ENCODE measurements around the gene KIF20A. TPM values are rescaled to one million over a fixed set of nuclear protein-coding genes. Genes with fewer than 3 reads are reported as not detected.
"Not testable (repeated sequence)": the region's sequence is repeated elsewhere in the genome, so short reads cannot be mapped to it uniquely, and the experiment has no call there.

The KIF20A gene
- total RNA-seq, 1 donor from 2014 or later, result 21.2 TPM

- ATAC-seq, result no peak
These were observed 9.7 kb downstream of the KIF20A start for GRCh38 chr5:138188626-138189025.

GRCh38 chr5:138192826-138193225 is 13.9 kb downstream of the KIF20A start:
- ATAC-seq, result no peak

- ATAC-seq, result not testable (repeated sequence)
These were observed 14.9 kb downstream of the KIF20A start for GRCh38 chr5:138193859-138194258.

- ATAC-seq, result no peak
These were observed 32.1 kb downstream of the KIF20A start for GRCh38 chr5:138210985-138211384.

- peak; percentile 54 for ATAC-seq
These were observed 33.9 kb downstream of the KIF20A start for GRCh38 chr5:138212828-138213160.

GRCh38 chr5:138213161-138214029 is 34.5 kb downstream of the KIF20A start, which contains the start of gene CDC23:
CDC23 (minus strand) TSS chr5:138213323; CDS start chr5:138213312, 11 bp downstream.
- peak; percentile 98 for ATAC-seq

GRCh38 chr5:138216799-138217198 is 37.9 kb downstream of the KIF20A start:
- ATAC-seq, result no peak

- no peak for ATAC-seq
These were observed 44.6 kb downstream of the KIF20A start for GRCh38 chr5:138223532-138223931.

- no peak for ATAC-seq
These were observed 45.8 kb downstream of the KIF20A start for GRCh38 chr5:138224712-138225111.

- ATAC-seq, result no peak
These were observed 48.0 kb downstream of the KIF20A start for GRCh38 chr5:138226910-138227309.

GRCh38 chr5:138229387-138229786 is 50.5 kb downstream of the KIF20A start:
- ATAC-seq, result no peak

GRCh38 chr5:138230261-138230660 is 51.3 kb downstream of the KIF20A start:
- ATAC-seq, result peak; percentile 28

- peak; percentile 52 for ATAC-seq
These were observed 52.2 kb downstream of the KIF20A start for GRCh38 chr5:138230981-138231589.

- ATAC-seq, result no peak
These were observed 54.4 kb downstream of the KIF20A start for GRCh38 chr5:138233280-138233679.

- no peak for ATAC-seq
These were observed 55.7 kb downstream of the KIF20A start for GRCh38 chr5:138234651-138235050.

Other genes with a start within 250 kb of the KIF20A start
- gene FAM13B, start 146.0 kb upstream of the KIF20A start, total RNA-seq, result 14.5 TPM
- not detected for gene WNT8A, start 95.1 kb upstream of the KIF20A start, total RNA-seq
- gene NME5, start 39.7 kb upstream of the KIF20A start, total RNA-seq, result 0.44 TPM
- gene BRD8, start 482 bp upstream of the KIF20A start, total RNA-seq, result 25.7 TPM
- 20.6 TPM for gene CDC23, start 34.2 kb downstream of the KIF20A start, total RNA-seq
- gene GFRA3, start 95.5 kb downstream of the KIF20A start, total RNA-seq, result not detected
- gene CDC25C, start 152.7 kb downstream of the KIF20A start, total RNA-seq, result 2.7 TPM
- 12.6 TPM for gene FAM53C, start 159.2 kb downstream of the KIF20A start, total RNA-seq
- 32.1 TPM for gene KDM3B, start 173.6 kb downstream of the KIF20A start, total RNA-seq